GM03348 (cell line): Measurements from ENCODE around the gene ENG.
"Not testable (repeated sequence)": the region's sequence is repeated elsewhere in the genome, so short reads cannot be mapped to it uniquely, and the experiment has no call there.

Source experiments
- DNase-seq: peaks from one replicate; pipeline ENCODE4 v3.0.0; 2012; ENCODE audit warnings: low spot score

ENG gene

GRCh38 chr9:127863191-127863621 is 8.7 kb upstream of the ENG start:
- DNase-seq: no peak

GRCh38 chr9:127862075-127863011 is 7.9 kb upstream of the ENG start:
- no peak for DNase-seq

GRCh38 chr9:127860779-127861178 is 6.3 kb upstream of the ENG start:
- DNase-seq: no peak

GRCh38 chr9:127860260-127860659 is 5.8 kb upstream of the ENG start:
- no peak for DNase-seq

GRCh38 chr9:127858041-127858512 is 3.6 kb upstream of the ENG start:
- no peak for DNase-seq

GRCh38 chr9:127857278-127857677 is 2.8 kb upstream of the ENG start:
- no peak for DNase-seq

GRCh38 chr9:127856729-127857116 is 2.3 kb upstream of the ENG start:
- DNase-seq: no peak

GRCh38 chr9:127856094-127856728 is 1.8 kb upstream of the ENG start:
- no peak for DNase-seq

- DNase-seq: no peak
These were observed 1.1 kb upstream of the ENG start for GRCh38 chr9:127855522-127855921.

GRCh38 chr9:127854960-127855359 is 502 bp upstream of the ENG start:
- no peak for DNase-seq

GRCh38 chr9:127853312-127854183 is 910 bp downstream of the ENG start:
- DNase-seq: peak; percentile 68

GRCh38 chr9:127852829-127853228 is 1.6 kb downstream of the ENG start:
- no peak for DNase-seq

- DNase-seq: no peak
These were observed 4.1 kb downstream of the ENG start for GRCh38 chr9:127850286-127850830.

GRCh38 chr9:127848756-127849504 is 5.5 kb downstream of the ENG start:
- DNase-seq: no peak

- DNase-seq: no peak
These were observed 6.4 kb downstream of the ENG start for GRCh38 chr9:127847833-127848755.

- DNase-seq: no peak
These were observed 7.3 kb downstream of the ENG start for GRCh38 chr9:127847178-127847510.

- no peak for DNase-seq
These were observed 7.8 kb downstream of the ENG start for GRCh38 chr9:127846443-127847177.

- DNase-seq: not testable (repeated sequence)
These were observed 8.8 kb downstream of the ENG start for GRCh38 chr9:127845619-127846018.

- DNase-seq: no peak
These were observed 9.6 kb downstream of the ENG start for GRCh38 chr9:127844821-127845359.
